Measurements from ENCODE around the gene TCHP.

The TCHP gene

DNA sequence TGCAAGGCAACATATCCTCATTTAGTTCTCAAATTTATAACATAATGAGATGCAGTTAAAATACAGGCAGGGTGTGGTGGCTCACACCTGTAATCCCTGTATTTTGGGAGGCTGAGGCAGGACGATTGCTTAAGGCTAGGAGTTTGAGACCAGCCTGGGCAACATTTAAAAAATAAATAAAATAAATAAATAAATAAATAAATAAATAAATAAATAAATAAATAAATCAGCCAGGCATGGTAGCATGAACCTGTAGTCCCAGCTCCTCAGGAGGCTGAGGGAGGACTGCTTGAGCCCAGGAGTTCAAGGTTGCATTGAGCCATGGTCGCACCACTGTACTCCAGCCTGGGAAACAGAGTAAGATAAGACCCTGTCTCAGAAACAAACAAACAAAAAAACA is 39.4 kb downstream of the TCHP start:
- DNase-seq (ENCODE audit: low spot score) = no peak
- in situ Hi-C loops (cut with MboI; ENCODE audit: low sequenced_read_pairs, unreplicated experiment) = no loop called here
- TF ChIP-seq, protein P1, sequence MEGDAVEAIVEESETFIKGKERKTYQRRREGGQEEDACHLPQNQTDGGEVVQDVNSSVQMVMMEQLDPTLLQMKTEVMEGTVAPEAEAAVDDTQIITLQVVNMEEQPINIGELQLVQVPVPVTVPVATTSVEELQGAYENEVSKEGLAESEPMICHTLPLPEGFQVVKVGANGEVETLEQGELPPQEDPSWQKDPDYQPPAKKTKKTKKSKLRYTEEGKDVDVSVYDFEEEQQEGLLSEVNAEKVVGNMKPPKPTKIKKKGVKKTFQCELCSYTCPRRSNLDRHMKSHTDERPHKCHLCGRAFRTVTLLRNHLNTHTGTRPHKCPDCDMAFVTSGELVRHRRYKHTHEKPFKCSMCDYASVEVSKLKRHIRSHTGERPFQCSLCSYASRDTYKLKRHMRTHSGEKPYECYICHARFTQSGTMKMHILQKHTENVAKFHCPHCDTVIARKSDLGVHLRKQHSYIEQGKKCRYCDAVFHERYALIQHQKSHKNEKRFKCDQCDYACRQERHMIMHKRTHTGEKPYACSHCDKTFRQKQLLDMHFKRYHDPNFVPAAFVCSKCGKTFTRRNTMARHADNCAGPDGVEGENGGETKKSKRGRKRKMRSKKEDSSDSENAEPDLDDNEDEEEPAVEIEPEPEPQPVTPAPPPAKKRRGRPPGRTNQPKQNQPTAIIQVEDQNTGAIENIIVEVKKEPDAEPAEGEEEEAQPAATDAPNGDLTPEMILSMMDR (IDR thresholded peaks at IDR 0.05; ENCODE audit: borderline replicate concordance, control extremely low read depth, extremely low read depth, insufficient read depth, missing control alignments) = no peak

DNA sequence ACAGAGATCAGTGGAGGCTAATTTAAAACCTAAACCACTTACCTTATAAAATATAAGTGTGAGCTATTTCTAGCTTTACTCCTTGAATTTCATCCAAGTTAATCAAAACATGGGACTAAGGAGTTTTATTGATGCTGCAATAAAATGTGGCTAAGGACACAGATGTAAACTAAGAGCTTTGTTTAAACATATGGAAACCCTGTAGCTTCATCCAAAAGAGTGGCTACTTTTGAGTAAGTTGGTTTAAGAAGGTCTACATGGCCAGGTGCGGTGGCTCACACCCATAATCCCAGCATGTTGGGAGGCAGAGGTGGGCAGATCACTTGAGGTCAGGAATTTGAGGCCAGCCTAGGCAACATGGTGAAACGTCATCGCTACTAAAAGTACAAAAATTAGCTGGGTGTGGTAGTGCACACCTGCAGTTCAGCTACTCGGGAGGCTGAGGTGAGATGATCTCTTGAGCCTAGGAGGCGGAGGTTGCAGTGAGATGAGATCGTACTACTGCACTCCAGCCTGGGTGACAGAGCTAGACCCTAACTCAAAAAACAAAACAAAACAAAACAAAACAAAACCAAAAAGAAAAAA is 40.4 kb downstream of the TCHP start:
- in situ Hi-C loops (cut with MboI; ENCODE audit: low sequenced_read_pairs, unreplicated experiment) = no loop called here
- no peak for DNase-seq (ENCODE audit: low spot score)
- TF ChIP-seq, protein P1 (IDR thresholded peaks at IDR 0.05; ENCODE audit: borderline replicate concordance, control extremely low read depth, extremely low read depth, insufficient read depth, missing control alignments) = no peak

DNA sequence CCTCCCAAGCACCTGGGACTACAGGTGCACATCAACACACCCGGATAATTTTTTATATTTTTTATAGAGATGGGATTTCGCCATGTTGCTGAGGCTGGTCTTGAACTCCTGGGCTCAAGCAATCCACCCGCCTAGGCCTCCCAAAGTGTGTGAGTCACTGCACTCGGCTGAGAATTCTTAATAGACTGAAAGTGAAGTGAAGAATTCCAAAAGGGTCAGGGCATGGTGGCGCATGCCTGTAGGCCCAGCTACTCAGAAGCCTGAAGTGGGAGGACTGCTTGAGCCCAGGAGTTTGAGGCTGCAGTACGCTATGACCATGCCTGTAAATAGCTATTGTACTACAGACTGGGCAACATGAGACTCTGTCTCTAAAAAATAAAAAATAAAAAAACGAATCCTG is 43.7 kb downstream of the TCHP start:
- TF ChIP-seq, protein P1 (IDR thresholded peaks at IDR 0.05; ENCODE audit: borderline replicate concordance, control extremely low read depth, extremely low read depth, insufficient read depth, missing control alignments) = no peak
- DNase-seq (ENCODE audit: low spot score) = no peak
- in situ Hi-C loops (cut with MboI; ENCODE audit: low sequenced_read_pairs, unreplicated experiment) = no loop called here

DNA sequence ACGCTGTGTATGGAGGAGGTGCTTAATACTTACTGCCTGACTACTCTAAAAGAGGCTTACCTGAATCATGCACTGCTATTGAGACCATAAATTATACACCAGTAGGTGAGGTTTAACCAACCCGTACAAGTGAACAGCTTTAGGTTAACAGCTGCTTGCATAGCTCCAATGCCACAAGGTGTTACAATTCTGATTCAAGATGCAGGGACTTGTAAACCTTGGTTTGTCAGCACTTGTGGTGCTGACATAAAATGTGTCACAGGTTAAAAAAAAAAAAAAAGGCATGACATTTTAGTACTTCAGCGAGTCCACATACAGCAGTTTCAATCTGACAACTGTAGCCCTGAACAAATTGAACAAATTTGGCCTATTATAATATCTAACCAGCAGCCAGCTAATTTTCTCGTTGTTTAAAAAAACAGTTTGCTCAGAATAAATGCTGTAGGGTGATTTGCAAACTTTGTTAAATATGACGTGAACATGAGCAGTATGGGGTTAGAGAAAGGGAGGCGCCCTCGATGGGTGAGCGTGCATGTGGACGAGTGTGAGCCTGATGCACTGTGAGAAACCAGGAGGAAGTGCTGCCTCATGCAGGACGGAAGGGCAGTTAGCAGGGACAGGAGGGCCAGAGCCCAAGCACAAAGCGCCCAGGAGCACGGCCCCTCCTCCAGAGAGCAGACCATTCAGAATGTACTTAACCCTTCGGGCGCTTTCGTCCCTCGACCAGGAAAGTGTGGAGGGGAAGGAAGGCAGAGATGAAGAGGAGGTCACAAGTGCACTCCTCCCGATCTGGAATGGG is 44.7 kb downstream of the TCHP start:
- no peak for DNase-seq (ENCODE audit: low spot score)
- TF ChIP-seq, protein P1 (IDR thresholded peaks at IDR 0.05; ENCODE audit: borderline replicate concordance, control extremely low read depth, extremely low read depth, insufficient read depth, missing control alignments) = no peak
- in situ Hi-C loops (cut with MboI; ENCODE audit: low sequenced_read_pairs, unreplicated experiment) = no loop called here

DNA sequence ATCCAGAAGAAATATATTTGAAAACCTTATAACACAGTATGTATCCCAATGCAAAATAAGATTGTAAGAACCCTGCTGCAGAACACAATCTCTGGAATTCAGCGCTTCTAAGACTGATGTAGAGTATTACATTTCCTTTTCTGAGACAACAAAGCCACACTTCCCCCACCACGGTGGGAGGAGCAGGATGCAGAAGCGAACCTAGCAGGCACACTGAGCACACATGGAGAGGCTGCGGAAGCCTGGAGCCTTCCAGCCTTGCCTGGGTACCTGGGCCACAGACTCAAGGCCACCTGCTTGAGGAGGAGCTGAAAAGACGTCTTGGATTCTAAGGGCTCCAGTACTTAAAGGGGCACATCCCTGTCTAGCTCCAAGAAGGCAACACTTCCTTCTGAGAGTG is 46.4 kb downstream of the TCHP start:
- TF ChIP-seq, protein P1 (IDR thresholded peaks at IDR 0.05; ENCODE audit: borderline replicate concordance, control extremely low read depth, extremely low read depth, insufficient read depth, missing control alignments) = no peak
- in situ Hi-C loops (cut with MboI; ENCODE audit: low sequenced_read_pairs, unreplicated experiment) = no loop called here
- no peak for DNase-seq (ENCODE audit: low spot score)

DNA sequence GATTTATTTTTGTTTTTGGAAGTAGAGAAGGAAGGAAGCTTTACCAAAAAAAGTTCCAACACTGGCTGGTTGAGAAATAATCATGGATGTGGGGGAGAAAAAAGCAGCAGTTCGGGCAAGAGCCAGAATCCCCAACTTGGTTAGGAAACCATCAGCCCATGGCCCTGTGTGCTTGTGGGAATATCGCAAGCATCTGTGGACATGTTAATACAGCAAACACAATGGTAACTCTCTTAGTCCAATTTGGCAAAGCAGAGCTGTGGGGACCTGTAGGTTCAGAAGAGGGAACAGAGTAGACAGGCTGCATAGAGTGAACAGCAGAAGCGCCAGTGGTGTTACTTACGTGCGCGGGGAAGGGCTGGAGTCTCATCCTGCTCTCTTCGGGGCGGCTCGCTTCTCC is 46.8 kb downstream of the TCHP start:
- DNase-seq (ENCODE audit: low spot score) = no peak
- in situ Hi-C loops (cut with MboI; ENCODE audit: low sequenced_read_pairs, unreplicated experiment) = no loop called here
- TF ChIP-seq, protein P1 (IDR thresholded peaks at IDR 0.05; ENCODE audit: borderline replicate concordance, control extremely low read depth, extremely low read depth, insufficient read depth, missing control alignments) = no peak
